Left ventricle myocardium superior (tissue), 1 donor: ENCODE results near the gene RCSD1. TPM values are rescaled to one million over a fixed set of nuclear protein-coding genes. Genes with fewer than 3 reads are reported as not detected.

Experiments
- ATAC-seq: fragments of 200-7000 bp; cut with Tn5 transposase; one replicate; pipeline ENCODE4 v1.9.1; 2020; ENCODE audit warnings: mild to moderate bottlenecking, moderate library complexity
- DNase-seq: peaks from one replicate; pipeline ENCODE4 v3.0.0-alpha.2; 2020
- intact Hi-C: fragments of 100-400 bp; cut with micrococcal nuclease; formaldehyde crosslinking; loops from one replicate; pipeline ENCODE4 v1.11.0; 2022
- total RNA-seq: library from RNA; stranded (reverse); fragmentation: NEBNext Ultra II Directional; extraction: Animal tissue kit (Norgen Biotek cat#: 25700); gene quantifications from one replicate; pipeline ENCODE4 v1.2.1, GENCODE V29; 2021
- donor health status: DM: no; HTN: yes; CAD: no; lungs with severe emphysema.

Gene RCSD1
- total RNA-seq, 1 donor from 2014 or later = 45.3 TPM

GRCh38 chr1:167616521-167616920, 13.5 kb upstream of the RCSD1 start:
- intact Hi-C loops = no loop called here
- ATAC-seq (no peak), DNase-seq (no peak)

GRCh38 chr1:167617153-167618147, 12.6 kb upstream of the RCSD1 start:
- DNase-seq (peak; percentile 49), ATAC-seq (peak; percentile 84)
- intact Hi-C loops = no loop called here

GRCh38 chr1:167618366-167618765, 11.7 kb upstream of the RCSD1 start:
- intact Hi-C loops = no loop called here
- ATAC-seq (no peak), DNase-seq (no peak)

- ATAC-seq (no peak), DNase-seq (no peak)
- intact Hi-C loops = no loop called here
Observed at GRCh38 chr1:167618789-167619188, 11.2 kb upstream of the RCSD1 start.

- DNase-seq (no peak), ATAC-seq (no peak)
- intact Hi-C loops = no loop called here
Observed at GRCh38 chr1:167620002-167620401, 10.0 kb upstream of the RCSD1 start.

DNA sequence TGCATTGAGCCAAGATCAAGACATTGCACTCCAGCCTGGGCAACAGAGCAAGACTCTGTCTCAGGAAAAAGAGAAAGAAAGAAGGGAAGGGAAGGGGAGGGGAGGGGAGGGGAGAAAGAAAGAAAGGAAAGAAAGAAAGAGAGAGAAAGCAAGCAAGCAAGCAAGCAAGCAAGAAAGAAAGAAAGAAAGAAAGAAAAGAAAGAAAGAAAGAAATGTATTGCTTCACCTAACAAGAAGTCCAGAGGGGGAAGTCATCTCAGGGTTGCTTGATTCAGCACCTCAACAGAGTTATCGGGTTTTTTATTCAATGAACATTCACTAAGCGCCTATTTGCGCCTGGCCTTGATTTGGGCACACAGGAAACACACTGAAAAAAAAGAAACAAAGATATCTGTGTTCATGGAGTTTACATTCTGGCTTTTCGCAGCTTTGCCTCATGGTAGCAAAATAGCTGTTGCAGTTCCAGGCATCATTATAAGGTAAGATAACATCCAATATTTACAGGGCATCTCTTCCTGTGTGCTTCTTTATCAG, 8.2 kb upstream of the RCSD1 start:
- DNase-seq (no peak), ATAC-seq (no peak)
- intact Hi-C loops = no loop called here

DNA sequence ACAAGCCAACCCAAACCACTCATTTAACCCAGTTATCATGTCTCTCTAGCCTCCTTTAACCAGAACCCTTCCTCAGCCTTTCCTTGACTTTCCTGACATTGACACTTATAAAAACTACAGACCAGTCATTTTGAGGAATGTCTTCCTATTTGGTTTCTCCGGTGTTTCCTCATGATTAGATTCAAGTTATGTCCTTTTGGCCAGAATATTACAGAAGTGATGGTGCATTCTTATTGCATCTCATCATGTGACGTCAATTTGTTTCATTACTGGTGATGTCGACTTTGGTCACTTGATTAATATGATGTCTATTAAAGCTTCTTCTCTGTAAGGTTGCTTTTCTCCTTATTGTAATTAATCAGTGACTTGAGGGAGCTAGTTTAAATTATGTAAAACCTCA, 6.1 kb upstream of the RCSD1 start:
- DNase-seq (no peak), ATAC-seq (no peak)
- intact Hi-C loops = no loop called here

DNA sequence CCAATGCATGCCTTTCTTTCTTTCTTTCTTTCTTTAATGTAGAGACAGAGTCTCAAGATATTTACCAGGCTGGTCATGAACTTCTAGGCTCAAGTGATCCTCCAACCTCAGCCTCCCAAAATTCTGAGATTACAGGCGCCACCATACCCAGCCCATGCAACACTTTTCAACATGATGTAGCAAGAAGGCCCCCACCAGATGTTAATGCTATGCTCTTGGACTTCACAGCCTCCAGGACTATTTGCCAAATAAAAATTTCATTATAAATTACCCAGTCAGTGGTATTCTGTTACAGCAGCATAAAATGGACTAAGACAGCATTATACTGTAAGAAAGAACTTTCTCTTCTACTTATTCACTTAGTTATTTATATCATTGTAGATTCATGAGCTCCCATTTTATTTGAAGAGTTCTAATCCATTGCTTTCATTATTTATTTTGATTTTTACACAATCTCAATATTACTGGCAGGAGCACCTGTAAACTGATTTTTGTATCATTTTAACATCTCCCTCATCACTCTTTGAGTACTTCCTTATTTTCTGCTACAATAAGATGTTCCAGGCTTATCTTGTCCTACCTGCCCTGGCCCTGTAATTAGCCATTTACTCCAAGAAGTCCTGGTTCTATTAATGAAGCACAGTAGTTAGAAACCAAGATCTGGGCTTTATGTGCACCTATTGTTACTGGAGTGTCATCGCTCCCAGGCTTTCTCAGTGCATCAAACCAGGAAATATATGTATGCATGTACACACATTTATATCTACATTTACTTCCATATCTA, 4.8 kb upstream of the RCSD1 start:
- intact Hi-C loops = no loop called here
- ATAC-seq = no peak
- DNase-seq = no peak

GRCh38 chr1:167627615-167627864, 2.5 kb upstream of the RCSD1 start:
- ATAC-seq = no peak
- intact Hi-C loops = no loop called here
- no peak for DNase-seq

DNA sequence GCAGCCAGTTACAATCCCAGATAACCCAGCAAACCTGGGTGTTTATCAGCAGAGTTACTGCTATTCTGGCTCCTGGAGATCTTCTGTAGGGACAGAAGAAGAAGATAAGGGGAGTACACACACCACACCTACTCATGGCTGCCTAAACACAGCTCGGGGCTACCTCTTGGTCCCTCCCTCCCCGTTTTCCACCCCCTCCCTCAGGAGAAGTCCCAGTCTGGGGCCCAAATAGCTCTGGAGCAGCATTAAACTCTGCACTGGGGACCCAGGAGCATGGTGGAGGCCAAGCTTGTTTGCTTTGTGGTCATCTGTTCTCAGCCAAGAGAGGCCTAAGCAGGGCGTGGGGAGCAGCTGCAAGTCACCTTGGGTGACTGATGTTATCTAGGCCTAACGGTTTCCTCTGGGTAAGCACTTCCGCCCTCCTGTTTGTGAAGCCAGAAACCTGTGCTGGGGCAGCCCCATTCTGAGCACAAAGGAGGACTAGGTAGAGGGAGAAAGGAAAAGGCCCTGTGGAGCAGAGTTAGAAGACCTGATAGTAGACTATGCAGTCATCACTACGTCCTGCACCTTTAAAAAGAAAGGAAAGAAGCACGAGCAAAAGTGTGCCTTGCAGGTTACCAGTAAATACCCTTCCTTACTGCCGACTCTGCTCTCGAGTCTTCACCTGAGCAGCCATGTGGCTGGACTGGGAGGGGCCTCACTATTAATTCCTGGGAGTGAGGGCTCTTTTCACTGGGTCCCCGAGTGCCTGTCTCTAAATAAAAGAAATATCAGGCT, 2.0 kb upstream of the RCSD1 start:
- intact Hi-C loops = no loop called here
- peak; percentile 38 for DNase-seq
- ATAC-seq = peak; percentile 6

DNA sequence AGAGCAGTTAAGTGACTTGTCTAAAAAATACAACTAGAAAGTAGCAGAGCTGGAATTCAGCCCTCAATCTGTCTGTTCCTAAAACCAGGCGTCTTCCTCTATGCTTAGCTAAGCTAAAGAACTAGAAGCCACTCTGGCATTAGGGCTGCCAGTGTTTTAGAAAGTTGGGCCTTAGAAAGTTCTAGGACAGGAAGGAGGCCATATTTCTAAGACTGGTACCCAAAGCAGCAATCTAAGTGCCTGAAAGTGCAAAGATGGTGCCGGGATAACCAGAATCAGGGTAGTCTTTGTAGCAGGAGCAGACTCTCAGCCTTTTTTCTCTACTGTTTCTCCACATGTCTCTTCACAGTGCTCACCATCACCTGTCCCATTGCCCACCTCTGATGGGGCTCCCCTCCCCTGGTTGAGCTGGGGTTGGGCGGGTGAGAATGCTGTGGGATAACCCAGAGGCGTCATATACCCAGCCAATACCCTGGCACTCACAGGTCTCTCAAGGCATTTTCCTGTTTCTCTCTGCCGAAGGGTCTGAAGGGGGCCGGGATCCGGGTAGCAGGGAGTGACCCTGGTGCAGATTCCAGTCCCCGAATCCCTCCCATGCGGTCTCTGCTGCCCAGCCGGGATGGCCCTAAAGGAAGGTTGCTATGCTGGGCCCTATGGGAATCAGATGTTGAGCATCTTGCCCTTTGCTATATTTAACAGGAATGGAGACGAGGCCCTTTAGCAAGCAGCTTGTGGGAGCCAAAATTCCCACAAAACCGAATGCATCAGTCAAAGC, 1.1 kb upstream of the RCSD1 start:
- peak; percentile 1 for ATAC-seq
- DNase-seq = no peak
- intact Hi-C loops = no loop called here

DNA sequence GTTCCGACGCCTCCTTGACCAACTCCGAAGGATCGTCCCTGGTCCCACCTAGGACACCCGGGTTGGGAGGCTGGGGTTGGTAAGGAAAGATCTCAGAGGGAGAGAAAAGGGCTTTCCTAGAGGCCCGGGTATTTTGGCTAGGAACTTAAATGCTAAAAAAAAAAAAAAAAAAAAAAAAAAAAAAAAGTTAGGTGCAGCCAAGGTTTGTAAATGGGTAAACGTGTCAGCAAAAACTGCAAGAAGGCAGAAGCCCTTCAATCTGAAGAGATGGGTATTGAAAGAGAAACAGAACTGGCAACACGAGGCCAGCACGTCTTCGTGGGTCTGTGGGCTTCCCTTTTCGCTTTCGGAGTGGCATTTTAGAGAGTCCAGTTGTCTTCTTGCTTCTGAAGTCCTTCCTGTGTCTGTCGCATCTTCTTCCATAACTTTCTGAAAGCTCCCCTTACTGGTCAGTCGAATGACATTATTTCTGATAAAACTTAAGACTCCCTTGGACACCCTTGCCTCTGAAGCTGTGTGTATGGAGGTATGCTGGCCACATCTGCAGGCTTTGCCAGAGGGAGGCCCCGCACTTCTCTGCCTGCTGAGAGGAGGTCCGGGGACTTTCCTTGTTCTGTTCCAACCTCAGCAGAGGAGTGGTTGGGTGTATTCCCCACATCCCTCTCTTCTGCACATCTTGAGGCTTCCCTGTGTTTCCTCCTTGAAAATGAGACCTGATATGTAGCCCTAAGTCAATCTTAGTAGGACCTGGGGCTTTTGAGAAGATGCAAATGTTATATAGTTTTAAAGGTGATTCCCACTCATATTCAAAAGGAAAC, 745 bp downstream of the RCSD1 start:
- ATAC-seq = peak; percentile 37
- intact Hi-C loops = no loop called here
- peak; percentile 34 for DNase-seq

GRCh38 chr1:167631386-167631935, 1.4 kb downstream of the RCSD1 start:
- ATAC-seq (no peak), DNase-seq (no peak)
- intact Hi-C loops = no loop called here

DNA sequence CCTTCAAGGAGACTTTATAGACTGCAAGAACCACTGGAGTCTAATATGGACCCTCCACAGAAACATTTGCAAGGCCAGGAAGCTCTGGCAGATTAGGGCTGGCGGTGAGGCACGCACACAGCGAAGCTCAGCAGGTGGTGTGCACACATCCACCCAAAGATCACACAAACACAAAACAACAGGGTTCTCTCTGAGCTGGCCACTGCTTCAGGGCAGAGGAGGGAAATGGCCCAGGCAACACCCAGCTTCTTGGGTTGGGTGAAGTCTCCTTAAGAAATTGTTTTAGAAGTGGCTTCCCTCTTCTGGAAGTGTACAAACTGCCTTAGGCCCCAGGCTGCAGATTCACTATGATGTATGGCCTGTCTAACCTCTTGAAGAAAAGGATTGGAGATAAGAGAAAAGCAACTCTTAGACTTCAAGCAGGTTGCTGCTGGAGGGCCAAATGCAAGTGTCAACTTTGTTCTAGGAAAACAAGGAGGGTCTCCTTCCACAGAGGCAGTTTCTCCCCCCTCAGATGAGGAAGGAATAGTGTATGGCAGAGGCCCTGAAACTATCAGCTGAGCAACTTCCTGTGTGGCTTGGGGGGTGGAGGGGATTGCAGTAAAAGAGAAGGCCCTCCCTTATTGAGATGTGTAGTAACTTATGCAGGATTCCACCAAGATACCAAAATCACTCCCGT, 2.0 kb downstream of the RCSD1 start:
- intact Hi-C loops = no loop called here
- peak; percentile 31 for DNase-seq
- peak; percentile 9 for ATAC-seq

DNA sequence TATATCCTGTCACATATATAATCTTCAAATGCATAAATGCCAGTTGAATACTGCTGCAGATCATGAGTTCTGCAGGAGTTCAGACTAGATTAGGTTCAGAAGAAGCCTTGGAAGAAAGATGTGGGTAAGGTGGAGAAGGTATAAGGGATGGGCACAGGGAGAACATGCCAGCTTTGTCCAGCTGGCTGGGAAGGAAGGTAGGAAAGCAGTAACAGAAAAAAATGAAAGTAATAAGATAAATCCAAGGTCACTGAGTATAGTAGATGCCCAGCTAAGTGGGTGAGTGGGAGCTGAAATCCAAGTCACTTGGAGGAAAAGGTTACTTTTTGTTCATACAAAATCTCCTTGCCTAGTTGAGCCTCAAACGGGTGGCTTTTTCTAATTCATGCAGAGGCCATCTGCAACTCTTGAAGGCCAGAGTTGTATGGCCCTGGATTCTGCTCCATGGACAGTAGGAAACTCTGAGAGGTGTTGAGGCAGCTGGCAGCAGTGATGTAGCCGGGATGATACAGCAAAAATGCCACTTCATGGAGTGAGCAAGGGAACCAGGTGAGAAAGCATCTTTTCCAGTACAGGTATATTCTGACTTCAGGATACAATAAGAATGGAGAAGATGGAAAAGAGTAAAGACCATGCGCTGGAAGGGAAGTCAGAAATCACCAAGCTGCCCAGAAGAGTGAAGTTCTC, 3.4 kb downstream of the RCSD1 start:
- intact Hi-C loops = no loop called here

GRCh38 chr1:167634435-167634834, 4.4 kb downstream of the RCSD1 start:
- intact Hi-C loops = no loop called here
- ATAC-seq (no peak), DNase-seq (no peak)

More for the DNA sequence above, 3.4 kb downstream of the RCSD1 start:
- DNase-seq = no peak
- no peak for ATAC-seq
